Brain microvascular endothelial cell (primary cell): ENCODE measurements around the gene BSND.

Source experiments
- DNase-seq: peaks from one replicate; pipeline ENCODE4 v3.0.0-alpha.2; 2020
- H3K27ac ChIP-seq: fragments of 250-450 bp; sonication (Bioruptor Pico); 2 replicates; pipeline ENCODE4 v1.5.1; 2020; ENCODE audit warnings: mild to moderate bottlenecking, moderate library complexity
- H3K27me3 ChIP-seq: fragments of 250-450 bp; sonication (Bioruptor Pico); replicated peaks from 2 replicates; pipeline ENCODE4 v1.5.1; 2020; ENCODE audit warnings: mild to moderate bottlenecking
- H3K36me3 ChIP-seq: fragments of 250-450 bp; sonication (Bioruptor Pico); replicated peaks from 2 replicates; pipeline ENCODE4 v1.5.1; 2020; ENCODE audit warnings: mild to moderate bottlenecking
- H3K4me3 ChIP-seq: 2 replicates; pipeline ENCODE4 v1.5.1; 2011; ENCODE audit warnings: low read depth, mild to moderate bottlenecking, control low read depth, low read length, moderate library complexity
- CTCF ChIP-seq: IDR thresholded peaks from 2 replicates; pipeline ENCODE4 v1.5.1; 2011; ENCODE audit warnings: low read depth, mild to moderate bottlenecking, moderate library complexity, low read length, control low read depth, inconsistent platforms; ENCODE audit errors: missing control alignments
- in situ Hi-C: cut with HindIII; loops from 2 replicates; pipeline ENCODE4 v1.10.0; 2017; ENCODE audit warnings: low sequenced_read_pairs, low pct_ligation_motif_present

Gene BSND

GRCh38 chr1:54995013-54995760 is 3.5 kb upstream of the BSND start:
- H3K27me3 ChIP-seq, result peaks cover 11% of the 10 kb centered on the region
- H3K36me3 ChIP-seq, result no peaks in the 10 kb centered on the region
- H3K4me3 ChIP-seq, result no peak overlapping the region
- in situ Hi-C loops, result no loop called here
- no peak for DNase-seq
- no peak for TF ChIP-seq CTCF
- no peak overlapping the region for H3K27ac ChIP-seq

GRCh38 chr1:54995835-54996234 is 2.9 kb upstream of the BSND start:
- DNase-seq, result no peak
- Histone ChIP-seq H3K4me3 (no peak overlapping the region), H3K36me3 (no peaks in the 10 kb centered on the region), H3K27ac (no peak overlapping the region), H3K27me3 (peaks cover 11% of the 10 kb centered on the region)
- TF ChIP-seq CTCF, result no peak
- in situ Hi-C loops, result no loop called here

GRCh38 chr1:54996359-54996868 is 2.3 kb upstream of the BSND start:
- peaks cover 11% of the 10 kb centered on the region for H3K27me3 ChIP-seq
- in situ Hi-C loops, result no loop called here
- H3K27ac ChIP-seq, result no peak overlapping the region
- peak; percentile 28 for DNase-seq
- H3K36me3 ChIP-seq, result no peaks in the 10 kb centered on the region
- peak; percentile 87 for TF ChIP-seq CTCF
- peak overlapping the region; percentile 33 for H3K4me3 ChIP-seq

- no peak for TF ChIP-seq CTCF
- in situ Hi-C loops, result no loop called here
- Histone ChIP-seq H3K36me3 (no peaks in the 10 kb centered on the region), H3K27ac (no peak overlapping the region), H3K4me3 (peak overlapping the region; percentile 33), H3K27me3 (peaks cover 11% of the 10 kb centered on the region)
- no peak for DNase-seq
These were observed 1.6 kb upstream of the BSND start for GRCh38 chr1:54996869-54997710.

- H3K27ac ChIP-seq, result no peak overlapping the region
- no peak for DNase-seq
- H3K27me3 ChIP-seq, result peaks cover 11% of the 10 kb centered on the region
- in situ Hi-C loops, result no loop called here
- TF ChIP-seq CTCF, result no peak
- H3K36me3 ChIP-seq, result no peaks in the 10 kb centered on the region
- H3K4me3 ChIP-seq, result no peak overlapping the region
These were observed 1.1 kb upstream of the BSND start for GRCh38 chr1:54997711-54997986.
